Uterus (tissue), 4 donors: ENCODE data around the gene EHF. TPM values are rescaled to one million over a fixed set of nuclear protein-coding genes. Genes with fewer than 3 reads are reported as not detected.

Source experiments
- DNase-seq, 2 donors: peaks; one replicate each; pipeline ENCODE4 v3.0.0-alpha.2; 2019 to 2020
- H3K27ac ChIP-seq, 2 donors: fragments of 200-600 bp; sonication (generic); 1 replicate in 1 of 2; 2 replicates in 1 of 2; pipeline ENCODE4 v1.5.1; 2016 to 2018
- H3K27me3 ChIP-seq, 2 donors: fragments of 200-600 bp; sonication (generic); one replicate each; pipeline ENCODE4 v1.5.1; 2018 to 2019; ENCODE audit warnings: control low read depth in 1 of 2
- H3K36me3 ChIP-seq, 2 donors: fragments of 200-600 bp; sonication (generic); one replicate each; pipeline ENCODE4 v1.5.1; 2019; ENCODE audit warnings: control low read depth in 1 of 2
- H3K4me1 ChIP-seq, 2 donors: fragments of 200-600 bp; sonication (generic); one replicate each; pipeline ENCODE4 v1.5.1; 2018 to 2019; ENCODE audit warnings: control low read depth in 1 of 2
- H3K4me3 ChIP-seq, 2 donors: fragments of 200-600 bp; sonication (generic); 1 replicate in 1 of 2; 2 replicates in 1 of 2; pipeline ENCODE4 v1.5.1; 2018 to 2019; ENCODE audit warnings: mild to moderate bottlenecking in 1 of 2
- H3K9me3 ChIP-seq, 2 donors: fragments of 200-600 bp; sonication (generic); one replicate each; pipeline ENCODE4 v1.5.1; 2019; ENCODE audit warnings: control low read depth in 1 of 2
- POLR2A ChIP-seq, 2 donors: fragments of 450-650 bp; IDR thresholded peaks; one replicate each; pipeline ENCODE4 v1.6.1; 2016; ENCODE audit warnings: antibody characterized with exemption in 2 of 2, mild to moderate bottlenecking in 1 of 2, moderate library complexity in 1 of 2
- intact Hi-C: fragments of 100-400 bp; cut with DNase I; formaldehyde crosslinking; loops from one replicate; pipeline ENCODE4 v1.15.1; 2023; ENCODE audit warnings: low total_unique reads
- total RNA-seq, 4 donors: library from RNA; depleted of rRNA in 3 of 4; stranded (reverse); fragments of >200 nt in 3 of 4; gene quantifications; one replicate each; pipeline versions ENCODE4 v1.1.0 to v1.2.4, GENCODE V29; 2014 to 2023
- TF ChIP-seq, protein P1 (sequence below), 4 experiments: fragments of 200-600 bp in 2 of 4; fragments of 450-650 bp in 2 of 4; sonication (generic) in 2 of 4; IDR thresholded peaks; one replicate each; pipeline ENCODE4 v1.5.1; 2016 to 2019; ENCODE audit warnings: antibody characterized with exemption in 4 of 4, mild to moderate bottlenecking in 2 of 4, moderate library complexity in 1 of 4
- donor health status: DM: yes; HTN: yes; CAD: no.

The EHF gene
- total RNA-seq, 4 donors from 2014 or later, result 0.59 to 98.7 (median 1.6) TPM

DNA sequence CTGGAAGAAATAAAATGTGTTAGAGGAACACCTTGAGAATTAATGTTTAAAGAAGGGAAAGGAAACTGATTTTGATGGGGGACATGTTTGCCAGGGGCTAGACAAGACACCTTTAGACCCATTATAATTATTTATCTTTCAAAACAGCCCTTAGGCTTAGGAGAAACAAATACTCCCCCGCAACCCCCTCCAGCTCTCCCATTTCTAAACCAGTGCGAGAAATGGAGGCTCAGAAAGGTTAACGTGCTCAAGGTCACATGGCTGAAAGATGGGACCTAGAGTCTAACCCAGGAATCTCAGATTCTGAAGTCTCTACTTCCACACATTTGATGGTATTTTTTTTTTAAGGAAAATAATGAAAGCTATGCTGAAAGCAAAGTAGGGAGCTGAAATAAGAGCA is 18.0 kb downstream of the EHF start:
- intact Hi-C loops, result no loop called here
- TF ChIP-seq POLR2A (IDR thresholded peaks at IDR 0.05), result no peak
- TF ChIP-seq, protein P1, sequence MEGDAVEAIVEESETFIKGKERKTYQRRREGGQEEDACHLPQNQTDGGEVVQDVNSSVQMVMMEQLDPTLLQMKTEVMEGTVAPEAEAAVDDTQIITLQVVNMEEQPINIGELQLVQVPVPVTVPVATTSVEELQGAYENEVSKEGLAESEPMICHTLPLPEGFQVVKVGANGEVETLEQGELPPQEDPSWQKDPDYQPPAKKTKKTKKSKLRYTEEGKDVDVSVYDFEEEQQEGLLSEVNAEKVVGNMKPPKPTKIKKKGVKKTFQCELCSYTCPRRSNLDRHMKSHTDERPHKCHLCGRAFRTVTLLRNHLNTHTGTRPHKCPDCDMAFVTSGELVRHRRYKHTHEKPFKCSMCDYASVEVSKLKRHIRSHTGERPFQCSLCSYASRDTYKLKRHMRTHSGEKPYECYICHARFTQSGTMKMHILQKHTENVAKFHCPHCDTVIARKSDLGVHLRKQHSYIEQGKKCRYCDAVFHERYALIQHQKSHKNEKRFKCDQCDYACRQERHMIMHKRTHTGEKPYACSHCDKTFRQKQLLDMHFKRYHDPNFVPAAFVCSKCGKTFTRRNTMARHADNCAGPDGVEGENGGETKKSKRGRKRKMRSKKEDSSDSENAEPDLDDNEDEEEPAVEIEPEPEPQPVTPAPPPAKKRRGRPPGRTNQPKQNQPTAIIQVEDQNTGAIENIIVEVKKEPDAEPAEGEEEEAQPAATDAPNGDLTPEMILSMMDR (IDR thresholded peaks at IDR 0.05), result no peak
- H3K4me1 ChIP-seq, result no peaks in the 10 kb centered on the region

DNA sequence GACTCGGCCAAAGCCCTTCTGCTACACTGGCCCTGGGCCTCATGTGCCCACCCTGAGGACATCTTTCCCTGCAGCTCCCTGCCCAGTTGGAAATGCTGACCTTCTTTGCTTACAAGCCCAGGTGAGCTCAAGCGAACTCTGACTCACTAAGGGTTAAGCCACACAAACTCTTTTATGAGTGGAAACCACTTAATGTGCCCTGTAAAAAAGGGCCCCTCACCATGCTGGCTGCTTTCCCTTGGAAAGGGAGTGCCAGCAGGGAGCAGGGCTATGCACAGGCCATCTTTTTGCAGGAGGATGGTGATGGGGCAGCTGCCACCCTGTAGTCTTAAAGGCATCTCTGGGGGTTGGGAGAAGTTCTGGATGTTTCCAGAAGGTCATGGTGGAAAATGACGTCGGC is 18.7 kb downstream of the EHF start:
- H3K27ac ChIP-seq, result no peak overlapping the region
- no peaks in the 10 kb centered on the region for H3K9me3 ChIP-seq
- no peak for DNase-seq
- intact Hi-C loops, result no loop called here
- H3K27me3 ChIP-seq, result no peaks in the 10 kb centered on the region
- H3K36me3 ChIP-seq, result no peaks in the 10 kb centered on the region
- no peaks in the 10 kb centered on the region for H3K4me1 ChIP-seq
- no peak overlapping the region for H3K4me3 ChIP-seq
- TF ChIP-seq POLR2A (IDR thresholded peaks at IDR 0.05), result no peak
- TF ChIP-seq, protein P1 (IDR thresholded peaks at IDR 0.05), result no peak

More for the DNA sequence above, 18.0 kb downstream of the EHF start:
- H3K4me3 ChIP-seq, result no peak overlapping the region
- no peaks in the 10 kb centered on the region for H3K9me3 ChIP-seq
- DNase-seq, result no peak
- no peak overlapping the region for H3K27ac ChIP-seq
- no peaks in the 10 kb centered on the region for H3K36me3 ChIP-seq
- no peaks in the 10 kb centered on the region for H3K27me3 ChIP-seq

DNA sequence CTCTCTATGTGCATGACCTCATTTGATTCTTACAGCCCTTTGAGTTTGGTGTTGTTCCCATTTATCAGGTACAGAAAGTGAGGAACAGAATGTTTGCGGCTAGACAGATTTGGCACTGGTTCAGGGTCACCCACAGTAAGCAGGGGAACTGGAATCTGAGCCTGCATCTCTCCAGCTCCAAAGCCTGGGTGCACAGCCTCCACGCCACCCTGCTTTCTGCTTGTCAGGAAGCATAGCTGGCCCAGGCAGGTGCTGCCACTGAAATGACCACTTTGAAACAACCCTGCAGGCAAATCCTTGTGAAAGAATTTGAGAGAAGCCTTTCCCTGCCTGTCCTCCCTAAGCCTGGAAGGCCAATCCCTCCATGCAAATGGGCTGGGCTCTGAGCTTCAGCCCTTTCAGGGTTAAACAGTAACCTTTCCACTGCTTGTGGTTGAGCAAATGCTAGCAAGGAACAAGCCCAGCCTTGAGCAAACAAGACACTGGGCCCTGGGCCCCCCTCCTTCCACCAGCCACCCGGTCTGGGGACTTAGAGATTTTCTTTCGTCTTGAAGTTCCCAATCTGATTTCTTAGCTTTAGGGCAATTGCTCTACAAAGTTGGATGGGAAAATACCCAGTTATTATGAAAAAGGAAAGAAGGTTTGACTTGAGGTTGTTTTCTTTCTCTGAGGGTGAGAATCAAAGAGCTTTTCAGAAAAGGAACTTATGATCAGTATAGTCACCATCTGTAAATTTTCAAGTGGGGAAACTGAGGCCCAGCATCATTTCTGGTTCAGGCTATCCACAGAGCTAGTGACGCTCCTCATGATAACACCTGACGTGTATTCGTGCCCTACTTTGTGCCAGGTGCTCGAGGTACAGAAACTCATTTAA is 19.4 kb downstream of the EHF start:
- Histone ChIP-seq H3K27ac (no peak overlapping the region), H3K9me3 (no peaks in the 10 kb centered on the region), H3K4me3 (no peak overlapping the region), H3K36me3 (no peaks in the 10 kb centered on the region), H3K27me3 (no peaks in the 10 kb centered on the region), H3K4me1 (no peaks in the 10 kb centered on the region)
- TF ChIP-seq POLR2A (IDR thresholded peaks at IDR 0.05), result no peak
- TF ChIP-seq, protein P1 (IDR thresholded peaks at IDR 0.05), result no peak
- intact Hi-C loops, result no loop called here
- no peak for DNase-seq

DNA sequence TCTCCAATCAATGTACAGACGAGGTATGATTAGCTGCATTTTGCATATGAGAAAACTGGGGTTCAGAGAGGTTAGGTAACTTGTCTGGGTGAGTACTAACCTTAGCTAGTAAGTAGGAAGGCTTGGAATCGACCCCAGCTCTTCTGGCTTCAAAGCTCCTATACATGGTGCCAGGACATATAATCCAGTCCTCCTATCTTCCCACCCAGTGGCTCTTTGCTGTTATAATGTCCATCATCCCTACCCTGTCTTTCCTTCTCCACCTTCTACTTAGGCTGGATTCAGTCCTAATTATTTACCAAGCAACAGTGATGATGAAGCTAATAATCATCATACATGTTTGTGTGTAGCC is 20.0 kb downstream of the EHF start:
- Histone ChIP-seq H3K4me3 (no peak overlapping the region), H3K9me3 (no peaks in the 10 kb centered on the region), H3K27ac (no peak overlapping the region), H3K36me3 (no peaks in the 10 kb centered on the region), H3K4me1 (no peaks in the 10 kb centered on the region), H3K27me3 (no peaks in the 10 kb centered on the region)
- intact Hi-C loops, result no loop called here
- TF ChIP-seq, protein P1 (IDR thresholded peaks at IDR 0.05), result no peak
- TF ChIP-seq POLR2A (IDR thresholded peaks at IDR 0.05), result no peak
- DNase-seq, result no peak

DNA sequence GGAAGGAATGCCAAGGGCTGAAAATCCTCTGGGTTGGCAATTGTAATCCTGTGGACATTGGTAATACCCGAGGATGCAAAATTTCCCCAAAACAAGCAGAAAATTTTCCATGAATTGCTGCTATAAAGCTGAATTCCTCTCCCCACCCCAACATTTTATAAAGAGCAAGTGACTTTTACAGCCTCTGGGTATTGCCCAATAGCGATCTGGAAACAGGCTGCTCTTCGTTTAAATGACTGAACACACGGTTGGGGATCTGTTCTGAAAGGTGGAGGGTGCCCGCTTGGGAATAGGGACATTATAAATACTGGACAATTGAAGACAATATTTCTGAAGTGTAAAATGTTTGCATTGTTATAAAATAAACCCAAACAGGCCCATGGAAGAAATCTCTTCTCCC is 20.6 kb downstream of the EHF start:
- intact Hi-C loops, result no loop called here
- H3K9me3 ChIP-seq, result no peaks in the 10 kb centered on the region
- H3K36me3 ChIP-seq, result no peaks in the 10 kb centered on the region
- no peak overlapping the region for H3K4me3 ChIP-seq
- DNase-seq, result no peak
- H3K27ac ChIP-seq, result no peak overlapping the region
- no peaks in the 10 kb centered on the region for H3K27me3 ChIP-seq
- TF ChIP-seq POLR2A (IDR thresholded peaks at IDR 0.05), result no peak
- TF ChIP-seq, protein P1 (IDR thresholded peaks at IDR 0.05), result no peak
- H3K4me1 ChIP-seq, result no peaks in the 10 kb centered on the region
